ENCODE measurements around the gene RHBDL1.

The RHBDL1 gene

GRCh38 chr16:641326-642188 lies 33.9 kb upstream of the RHBDL1 start, which contains the start of gene MCRIP2:
Gene MCRIP2, plus strand, starts transcription at chr16:641828. Its CDS starts 164 bp downstream, at chr16:641992.
- POLR2A ChIA-PET, result interaction anchor here (1.1 kb wide), 1 partner anchor 32 kb away, joined by 3 read pairs; no protein-coding TSS in a partner anchor
- CTCF ChIA-PET, result no interaction called here
- no peak for TF ChIP-seq CTCF (IDR thresholded peaks at IDR 0.05; ENCODE audit: control extremely low read depth, extremely low read depth, low read depth, missing control alignments)
- peak; percentile 92 for DNase-seq (ENCODE audit: extremely low spot score)

- CTCF ChIA-PET, result interaction anchor here (1.4 kb wide), 1 partner anchor 10 kb away, joined by 3 read pairs; no protein-coding TSS in a partner anchor
- POLR2A ChIA-PET, result interaction anchor here (1.1 kb wide), 2 partner anchors 31 to 216 kb away, joined by 3 read pairs; no protein-coding TSS in a partner anchor
- DNase-seq (ENCODE audit: extremely low spot score), result peak; percentile 68
- TF ChIP-seq CTCF (IDR thresholded peaks at IDR 0.05; ENCODE audit: control extremely low read depth, extremely low read depth, low read depth, missing control alignments), result no peak
These were observed 33.1 kb upstream of the RHBDL1 start for GRCh38 chr16:642189-643049.

- ChIA-PET CTCF (interaction anchor here (1.4 kb wide), 1 partner anchor 9 kb away, joined by 3 read pairs; no protein-coding TSS in a partner anchor), POLR2A (interaction anchor here (1.1 kb wide), 1 partner anchor 217 kb away, joined by 3 read pairs; no protein-coding TSS in a partner anchor)
- TF ChIP-seq CTCF (IDR thresholded peaks at IDR 0.05; ENCODE audit: control extremely low read depth, extremely low read depth, low read depth, missing control alignments), result no peak
- DNase-seq (ENCODE audit: extremely low spot score), result no peak
These were observed 32.5 kb upstream of the RHBDL1 start for GRCh38 chr16:643050-643368.

- POLR2A ChIA-PET, result no interaction called here
- no peak for TF ChIP-seq CTCF (IDR thresholded peaks at IDR 0.05; ENCODE audit: control extremely low read depth, extremely low read depth, low read depth, missing control alignments)
- CTCF ChIA-PET, result no interaction called here
- DNase-seq (ENCODE audit: extremely low spot score), result no peak
These were observed 30.9 kb upstream of the RHBDL1 start for GRCh38 chr16:644556-644955.

GRCh38 chr16:645852-646678 lies 29.4 kb upstream of the RHBDL1 start:
- no peak for DNase-seq (ENCODE audit: extremely low spot score)
- POLR2A ChIA-PET, result no interaction called here
- TF ChIP-seq CTCF (IDR thresholded peaks at IDR 0.05; ENCODE audit: control extremely low read depth, extremely low read depth, low read depth, missing control alignments), result no peak

More at GRCh38 chr16:645852-646678, 29.4 kb upstream of the RHBDL1 start:
- CTCF ChIA-PET, result interaction anchor here (8.2 kb wide), 1 partner anchor 16 kb away, joined by 57 read pairs; no protein-coding TSS in a partner anchor
